GM19324 (cell line): ENCODE measurements around the gene ATP1A1.

Source experiments
- ATAC-seq: cut with Tn5 transposase; IDR thresholded peaks from one replicate; pipeline ENCODE4 v1.9.1; 2021; ENCODE audit warnings: mild to moderate bottlenecking, moderate library complexity; ENCODE audit not compliant: unreplicated experiment, low FRiP score

The ATP1A1 gene

DNA sequence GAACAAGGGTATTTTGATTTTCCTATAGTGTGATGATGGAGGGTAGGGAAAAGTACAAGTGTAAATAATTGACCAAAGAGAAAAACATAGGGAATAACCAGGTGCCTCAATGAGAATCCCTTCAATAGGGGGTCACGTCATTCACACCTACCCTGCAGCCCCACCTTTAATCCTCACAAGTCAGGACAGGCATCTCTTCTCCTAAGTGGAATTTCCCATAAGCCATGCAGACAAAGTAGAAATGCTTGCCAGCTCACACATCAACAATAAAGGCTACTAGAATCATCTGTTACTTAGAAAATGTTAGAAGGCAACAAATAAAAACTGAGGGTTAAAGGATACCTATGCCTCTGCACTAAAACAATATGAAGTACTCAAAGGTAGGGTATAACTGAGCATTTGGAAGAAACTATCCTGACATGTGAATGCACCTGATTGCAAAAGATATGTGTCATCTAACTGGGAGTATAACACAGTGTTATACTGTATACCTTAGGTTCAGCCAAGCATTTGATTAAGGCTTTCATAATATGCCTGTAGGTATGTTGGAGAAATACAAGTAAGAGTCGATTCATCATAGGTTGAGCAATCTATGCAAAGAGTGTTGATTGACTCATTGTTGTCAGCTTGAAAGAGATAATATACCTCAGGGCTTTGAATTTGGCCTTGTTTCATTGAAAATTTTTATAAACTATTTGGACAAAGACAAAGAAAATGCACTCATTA lies 32.4 kb upstream of the ATP1A1 start:
- ATAC-seq, result no peak

DNA sequence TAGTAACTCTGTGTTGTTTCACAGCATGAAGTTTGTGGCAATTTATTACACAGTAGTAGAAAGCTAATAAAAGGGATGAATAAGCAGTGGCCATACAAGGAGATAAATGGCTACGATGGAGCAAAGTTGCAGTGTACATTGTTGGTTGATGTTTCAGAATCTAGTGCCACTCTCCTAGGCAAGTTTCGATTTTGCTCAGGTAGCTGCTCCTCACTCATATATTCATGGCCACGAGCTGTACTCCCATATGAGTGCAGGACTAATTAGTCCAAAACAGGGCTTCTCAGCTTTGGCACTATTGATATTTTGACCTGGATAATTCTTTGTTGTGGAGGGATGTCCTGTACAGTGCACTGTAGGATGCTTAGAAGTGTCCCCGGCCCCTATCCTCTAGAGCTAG lies 30.0 kb upstream of the ATP1A1 start:
- ATAC-seq, result no peak

DNA sequence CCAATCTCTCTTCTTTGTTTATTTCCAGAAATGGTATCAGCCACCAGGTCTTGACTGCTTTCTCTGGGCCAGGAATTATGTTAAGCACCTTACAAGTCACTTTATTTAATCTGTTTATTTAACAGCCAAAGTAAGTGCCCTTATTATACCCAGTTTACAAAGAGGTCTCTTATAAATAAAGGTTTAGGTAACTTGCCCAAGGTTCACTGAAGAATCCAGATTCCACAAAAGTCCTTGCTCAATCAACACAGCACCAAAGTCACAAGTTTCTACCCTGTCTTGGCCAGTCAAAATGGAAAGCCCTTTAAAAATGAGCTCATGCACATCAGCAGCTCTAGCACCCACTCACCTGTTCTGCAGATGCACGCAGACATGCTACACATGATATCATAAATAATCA lies 28.0 kb upstream of the ATP1A1 start:
- ATAC-seq, result no peak

DNA sequence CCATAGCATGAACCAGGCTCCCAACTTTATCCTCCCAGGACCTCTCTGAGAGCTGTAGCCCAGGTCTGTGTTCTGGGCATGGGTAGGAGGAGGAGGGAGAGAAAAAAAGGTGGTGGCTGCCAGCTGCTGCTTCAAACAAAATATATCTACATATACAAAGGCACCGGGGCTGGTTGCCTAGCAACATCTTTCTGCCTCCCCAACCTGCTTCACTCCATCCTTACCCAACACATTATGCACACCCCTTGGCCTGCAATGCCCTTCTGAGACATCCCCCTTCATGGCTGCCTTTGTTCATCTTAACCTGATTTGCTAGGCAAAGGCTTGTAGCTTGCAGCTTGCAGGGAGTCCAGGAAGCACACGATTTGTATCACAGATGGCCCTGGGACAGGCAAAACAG lies 27.2 kb upstream of the ATP1A1 start:
- no peak for ATAC-seq

DNA sequence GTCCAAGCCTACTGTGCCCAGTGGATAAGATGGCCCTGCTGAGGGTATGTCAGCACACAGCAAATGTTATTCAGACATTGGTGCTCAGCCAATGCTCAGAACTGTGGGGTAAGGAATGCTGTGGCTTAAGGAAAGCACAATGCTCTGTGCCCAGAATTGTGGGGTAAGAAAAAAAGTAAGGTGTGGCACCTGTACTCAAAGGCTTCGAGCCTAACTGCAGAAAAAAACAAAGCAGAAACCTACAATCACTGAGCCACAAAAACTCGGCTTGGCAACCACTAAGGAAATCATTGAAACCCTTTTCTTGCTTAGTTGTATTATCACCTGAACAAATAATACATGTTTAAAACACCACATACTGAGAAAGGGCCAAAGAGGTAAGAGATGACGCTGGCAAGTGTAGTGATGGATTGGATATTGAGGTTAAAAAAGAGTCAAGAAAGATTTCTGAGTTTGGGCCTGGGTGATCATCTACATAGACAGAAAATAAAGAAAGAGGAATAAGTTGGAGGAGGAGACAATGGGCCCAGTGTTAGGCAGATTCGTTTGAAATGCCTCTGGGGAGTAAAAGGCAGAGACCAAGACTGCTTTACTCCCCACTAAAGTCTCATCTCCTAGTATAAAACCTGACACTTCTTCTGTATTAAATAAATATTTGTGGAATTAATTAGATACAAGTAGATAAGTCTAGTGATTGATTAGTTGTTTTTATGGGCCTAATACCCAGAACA lies 25.9 kb upstream of the ATP1A1 start:
- no peak for ATAC-seq

DNA sequence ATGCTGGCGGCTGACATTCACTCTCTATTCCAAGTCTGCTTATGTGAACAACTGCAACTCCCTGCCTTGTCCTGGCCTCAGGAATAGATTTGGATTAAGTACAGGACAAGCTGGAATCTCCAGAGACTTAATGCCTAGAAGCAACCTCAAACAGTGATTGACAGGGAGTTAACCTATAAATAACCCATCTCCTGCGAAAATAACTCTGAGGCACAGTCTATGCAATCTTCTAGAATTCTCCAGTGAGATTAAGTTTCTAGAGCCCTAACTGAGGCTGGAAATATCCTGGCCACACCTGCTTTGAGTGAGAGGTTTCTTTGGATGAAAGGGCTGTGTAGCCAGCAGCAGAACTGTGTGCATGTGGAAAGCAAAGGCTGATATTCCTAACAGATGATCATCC lies 25.3 kb upstream of the ATP1A1 start:
- ATAC-seq, result no peak

DNA sequence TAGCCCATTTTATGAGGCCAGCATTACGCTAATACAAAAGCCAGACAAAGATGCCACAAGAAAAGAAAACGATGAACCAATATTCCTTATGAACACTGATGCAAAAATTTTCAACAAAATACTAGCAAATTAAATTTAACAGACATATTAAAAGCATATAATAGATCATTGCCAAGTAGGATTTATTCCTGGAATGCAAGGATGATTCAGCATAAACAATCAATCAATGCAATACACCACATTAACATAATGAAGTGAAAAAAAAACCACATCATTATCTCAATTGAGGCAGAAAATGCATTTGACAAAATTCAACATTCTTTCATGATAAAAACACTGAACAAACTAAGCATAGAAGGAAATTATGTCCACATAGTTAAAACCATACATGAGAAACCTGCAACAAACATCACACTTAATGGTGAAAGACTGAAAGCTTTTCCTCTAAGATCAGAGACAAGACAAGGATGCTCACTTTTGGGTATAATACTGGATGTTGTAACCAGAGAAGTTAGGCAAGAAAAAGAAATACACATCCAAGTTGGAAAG lies 22.9 kb upstream of the ATP1A1 start:
- ATAC-seq, result no peak

DNA sequence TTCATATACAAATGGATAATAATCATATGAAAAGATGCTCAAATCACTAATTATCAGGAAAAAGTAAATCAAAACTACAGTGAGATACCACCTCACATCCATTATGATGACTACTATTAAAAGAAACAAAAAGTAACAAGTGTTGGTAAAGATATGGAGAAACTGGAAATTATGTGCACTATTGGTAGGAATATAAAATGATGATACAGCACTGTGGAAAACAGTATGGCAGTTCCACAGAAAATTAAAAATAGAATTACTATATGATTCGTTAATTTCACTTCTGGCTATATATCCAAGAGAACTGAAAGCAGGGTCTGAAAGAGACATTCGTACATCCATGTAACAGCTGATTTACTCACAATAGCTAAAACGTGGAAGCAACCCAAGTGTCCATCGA lies 21.1 kb upstream of the ATP1A1 start:
- ATAC-seq, result no peak

DNA sequence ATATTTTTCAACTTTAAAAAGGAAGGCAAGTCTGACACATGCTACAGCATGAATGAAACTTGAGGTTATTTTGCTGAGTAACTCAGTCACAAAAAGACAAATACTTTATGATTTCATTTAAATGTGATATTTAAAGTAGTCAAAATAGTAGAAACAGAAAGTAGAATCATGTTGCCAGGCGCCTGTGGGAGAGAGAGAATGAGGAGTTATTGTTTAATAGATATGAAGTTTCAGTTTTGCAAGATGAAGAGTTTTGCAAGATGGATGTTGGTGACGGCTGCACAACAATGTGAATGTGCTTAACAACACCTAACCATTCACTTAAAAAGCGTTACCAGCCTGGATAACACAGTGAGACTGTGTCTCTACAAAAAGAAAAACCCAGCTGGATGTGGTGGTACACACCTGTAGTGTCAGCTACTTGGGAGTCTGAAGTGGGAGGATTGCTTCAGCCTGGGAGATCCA lies 20.7 kb upstream of the ATP1A1 start:
- ATAC-seq, result no peak

DNA sequence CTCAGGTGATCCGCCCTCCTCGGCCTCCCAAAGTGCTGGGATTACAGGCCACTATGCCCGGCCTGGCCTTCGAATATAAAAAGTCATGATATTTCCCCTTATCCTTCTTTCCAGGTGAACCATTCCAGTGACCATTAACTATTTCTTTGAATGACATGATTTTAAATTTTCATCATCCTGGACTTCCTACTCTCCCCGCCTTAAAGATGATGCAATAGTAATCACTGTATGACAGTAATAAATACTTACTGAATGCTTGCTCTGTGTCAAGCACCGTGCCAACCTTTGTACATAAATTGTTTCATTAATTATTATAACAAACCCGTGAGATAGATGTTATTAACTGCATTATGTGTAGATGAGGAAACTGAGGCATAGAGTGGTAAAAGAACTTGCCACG lies 19.9 kb upstream of the ATP1A1 start:
- no peak for ATAC-seq

DNA sequence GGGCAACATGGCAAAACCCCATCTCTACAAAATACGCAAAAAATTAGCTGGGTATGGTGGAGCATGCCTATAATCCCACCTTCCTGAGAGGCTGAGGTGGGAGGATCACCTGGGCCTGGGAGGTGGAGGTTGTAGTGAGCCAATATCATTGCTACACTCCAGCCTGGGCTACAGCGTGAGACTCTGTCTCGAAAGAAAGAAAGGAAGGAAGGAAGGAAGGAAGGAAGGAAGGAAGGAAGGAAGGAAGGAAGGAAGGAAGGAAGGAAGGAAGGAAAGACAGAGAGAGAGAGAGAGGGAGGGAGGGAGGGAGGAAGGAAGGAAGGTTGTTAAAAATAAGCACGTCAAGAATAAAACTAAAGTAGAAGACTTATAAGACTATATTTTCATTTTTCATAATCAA lies 17.0 kb upstream of the ATP1A1 start:
- ATAC-seq, result no peak

DNA sequence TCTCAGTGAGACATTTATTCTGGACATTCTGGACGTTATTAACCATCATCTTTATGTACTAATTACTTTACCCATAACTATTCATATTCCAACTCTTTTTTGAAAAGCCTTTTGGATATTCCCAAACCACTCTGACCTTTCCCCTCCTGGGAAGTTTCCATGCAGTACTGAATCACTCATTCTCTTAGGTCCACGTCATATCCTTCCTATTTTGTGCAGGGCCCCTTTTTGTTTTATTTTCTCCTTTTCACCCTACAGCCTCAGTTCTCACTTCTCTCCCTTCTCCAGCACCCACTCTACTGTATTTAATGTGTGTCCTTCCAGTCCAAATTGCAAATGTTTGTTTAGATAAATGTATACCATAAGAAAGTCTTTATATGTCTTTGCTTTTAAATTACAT lies 16.4 kb upstream of the ATP1A1 start:
- no peak for ATAC-seq

DNA sequence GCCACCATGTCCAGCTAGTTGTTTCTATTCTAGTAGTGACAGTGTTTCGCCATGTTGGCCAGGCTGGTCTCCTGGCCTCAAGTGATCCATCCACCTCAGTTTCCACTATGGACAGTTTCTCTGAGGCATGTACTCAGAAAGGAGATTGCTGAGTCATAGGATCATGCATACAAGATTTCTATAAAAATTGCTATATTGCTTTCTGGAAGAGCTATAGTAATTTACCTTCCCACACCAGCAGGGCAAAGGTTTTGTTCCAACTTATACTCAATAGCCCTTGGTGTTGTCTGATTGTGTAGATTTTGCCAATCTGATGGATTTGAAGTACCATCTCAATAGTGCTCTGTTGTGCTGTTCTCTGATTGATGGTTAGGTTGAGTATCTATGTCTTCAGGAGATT lies 15.6 kb upstream of the ATP1A1 start:
- ATAC-seq, result no peak

DNA sequence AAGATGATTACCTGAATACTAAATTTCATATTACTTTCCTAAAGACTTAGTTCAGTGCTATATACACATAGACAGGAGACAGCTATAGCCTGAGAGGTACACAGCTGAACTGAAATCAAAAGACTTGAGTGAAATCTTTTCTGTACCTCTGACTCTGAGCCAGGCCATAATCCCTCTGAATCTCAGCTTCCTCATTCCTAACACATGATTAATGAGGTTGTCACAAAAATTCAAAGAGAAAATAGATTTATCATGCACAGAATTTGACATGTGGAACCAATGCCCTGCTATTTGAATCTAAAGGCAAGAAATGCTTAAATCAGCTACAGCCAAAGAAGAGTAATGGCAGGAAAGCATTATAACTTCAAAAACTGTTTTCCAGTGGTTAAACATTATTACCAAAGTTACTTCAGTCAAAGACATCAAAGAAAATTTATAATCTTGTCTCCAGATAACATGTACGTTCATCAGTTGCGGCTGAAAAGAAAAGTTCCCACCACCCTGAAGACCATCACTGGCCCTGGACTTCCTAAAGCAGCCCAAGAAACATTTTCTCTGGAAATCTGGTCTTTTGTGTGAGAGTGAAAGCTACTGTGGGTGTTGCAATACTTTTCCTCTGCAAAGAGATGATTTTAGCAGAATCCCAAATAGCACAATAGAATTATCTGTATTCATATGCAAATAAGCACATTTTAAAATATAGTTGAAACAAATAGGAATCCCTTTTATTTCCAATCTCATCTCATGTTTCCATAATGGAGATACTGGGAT lies 13.8 kb upstream of the ATP1A1 start:
- ATAC-seq, result no peak

DNA sequence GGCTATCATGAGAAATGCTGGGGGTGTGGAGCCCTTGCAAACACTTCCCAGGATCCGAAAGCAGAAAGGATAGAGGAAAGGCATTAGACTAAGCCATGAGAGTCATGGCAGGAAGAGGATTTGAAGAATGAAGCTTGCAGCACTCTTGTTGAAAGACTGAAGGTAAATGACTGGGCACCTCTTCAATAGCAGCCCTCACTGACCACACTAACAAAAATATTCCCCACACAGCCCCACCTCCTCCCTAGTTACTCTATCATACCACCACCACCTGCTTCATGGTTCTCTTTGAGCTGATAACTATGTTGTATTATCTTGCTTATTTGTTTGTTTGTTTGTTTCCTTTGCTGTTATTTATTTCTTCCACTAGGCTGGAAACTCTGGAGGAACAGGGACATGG lies 13.2 kb upstream of the ATP1A1 start:
- no peak for ATAC-seq

DNA sequence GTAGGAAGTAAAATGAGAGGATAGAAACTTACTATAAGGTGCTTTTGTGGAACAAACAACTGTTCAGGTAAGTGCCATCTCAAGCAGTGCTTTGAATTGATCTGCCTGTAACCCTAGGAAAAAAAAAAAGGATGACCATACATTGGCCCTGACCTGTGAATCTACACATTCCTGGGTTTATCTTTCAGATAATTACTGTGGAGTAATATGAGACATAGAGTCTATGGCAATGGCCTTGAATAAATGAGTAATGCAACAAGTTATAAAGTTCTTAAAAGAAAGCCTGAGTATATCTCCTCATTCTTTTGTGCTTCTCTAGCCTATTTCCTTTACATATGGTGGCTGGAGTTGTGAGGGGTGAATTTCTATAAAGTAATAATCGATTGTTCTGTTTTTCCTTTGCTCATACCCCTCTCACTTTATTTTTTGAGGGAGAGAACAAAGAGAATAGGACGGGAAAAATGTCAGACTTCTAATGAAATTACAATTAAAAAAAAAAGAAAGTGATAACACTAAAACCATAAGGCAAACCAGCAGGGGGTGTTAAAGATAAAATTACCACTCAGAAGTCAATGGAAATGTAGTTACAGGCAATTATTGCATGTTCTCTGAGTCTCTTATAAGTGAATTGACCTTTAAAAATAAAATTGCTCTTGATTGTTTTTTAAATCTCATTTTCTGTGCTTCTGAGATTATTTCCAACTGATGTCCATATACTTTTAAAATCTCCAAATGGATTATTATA lies 12.4 kb upstream of the ATP1A1 start:
- ATAC-seq, result no peak

DNA sequence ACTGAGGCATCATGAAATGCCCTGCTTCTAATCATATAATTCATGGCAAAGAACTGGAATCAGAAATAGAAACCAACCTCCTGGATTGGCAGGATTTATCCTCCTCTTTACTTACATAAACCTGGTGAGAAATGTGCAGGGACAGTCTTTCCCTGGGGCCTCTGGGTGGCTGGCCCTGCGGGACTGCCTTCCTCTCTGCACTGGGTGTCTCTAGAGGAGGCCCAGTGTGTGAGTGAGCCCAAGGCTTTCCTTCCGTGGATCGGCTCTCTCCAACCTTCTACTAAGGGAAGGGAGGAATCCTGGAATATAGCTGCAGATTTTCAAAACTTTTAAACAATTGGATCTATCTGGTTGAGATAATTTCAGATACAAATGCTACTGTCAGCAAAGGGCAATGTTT lies 11.4 kb upstream of the ATP1A1 start:
- no peak for ATAC-seq

DNA sequence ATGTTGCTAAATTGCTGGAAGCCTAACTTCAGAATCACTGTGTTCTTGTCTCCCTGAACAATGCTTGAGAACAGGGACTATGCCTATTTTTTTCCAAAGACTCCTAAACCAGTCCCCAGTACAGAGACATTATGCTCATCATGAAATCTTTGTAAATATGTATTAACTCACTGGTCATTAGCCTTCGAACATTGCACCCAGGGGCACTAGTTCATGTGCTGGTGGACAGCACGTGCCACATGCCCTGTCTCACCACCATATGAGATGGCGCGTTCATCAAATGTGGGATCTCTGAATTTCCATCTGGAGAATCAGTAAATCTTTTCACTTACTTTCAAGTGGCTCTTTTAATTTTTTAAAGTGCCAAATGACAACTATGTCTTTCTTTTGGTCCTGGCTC lies 11.0 kb upstream of the ATP1A1 start:
- no peak for ATAC-seq

DNA sequence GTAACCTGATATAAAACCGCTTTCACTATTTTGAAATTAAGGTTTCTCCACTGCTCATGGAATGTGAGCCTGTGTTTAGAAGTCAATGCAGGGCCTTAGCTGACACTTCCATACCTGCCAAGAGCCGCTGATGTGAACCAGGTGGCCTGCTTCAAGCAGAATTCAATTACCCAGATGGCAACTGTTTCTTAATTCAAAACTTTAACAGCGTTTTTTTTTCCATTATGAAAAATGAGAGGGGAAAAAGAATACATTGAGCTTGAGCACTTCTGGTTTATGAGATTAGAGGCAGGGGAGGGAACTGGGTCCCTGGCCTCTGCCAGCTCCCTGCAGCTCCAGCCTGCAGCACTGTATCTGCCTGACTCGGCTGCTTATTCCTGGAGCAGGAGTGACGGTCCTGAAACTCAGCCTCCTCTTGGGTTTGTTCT lies 7.7 kb upstream of the ATP1A1 start:
- ATAC-seq, result no peak

DNA sequence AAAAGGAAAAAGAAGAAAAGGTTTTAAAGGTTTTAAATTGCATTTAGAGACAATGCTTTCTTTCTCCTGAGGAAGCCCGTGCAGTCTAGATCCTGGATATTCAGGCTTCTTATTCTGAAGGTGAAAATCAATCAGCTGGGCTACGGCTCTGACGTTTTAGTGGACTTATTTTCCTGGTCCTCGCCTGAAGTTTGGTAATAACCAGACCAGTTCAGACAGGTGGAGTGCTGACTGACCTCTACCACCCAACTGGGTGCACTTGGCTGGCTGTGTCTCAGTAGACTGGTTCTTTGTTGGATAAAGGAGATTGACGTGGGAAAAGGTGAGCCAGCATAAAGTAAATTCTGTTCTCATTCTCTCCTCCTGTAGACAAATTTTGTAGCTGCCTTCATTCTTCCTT lies 7.2 kb upstream of the ATP1A1 start:
- no peak for ATAC-seq
